VCaP (cell line): Measurements from ENCODE around the gene TTC19.

Experiments
- H3K27ac ChIP-seq: fragments of 450-650 bp; 2 replicates; pipeline ENCODE4 v1.5.1; 2017
- TF ChIP-seq, protein P1 (sequence below): fragments of 450-650 bp; conservative IDR thresholded peaks from 2 replicates; pipeline ENCODE4 v1.5.1; 2017; ENCODE audit warnings: mild to moderate bottlenecking, moderate library complexity

The TTC19 gene

DNA sequence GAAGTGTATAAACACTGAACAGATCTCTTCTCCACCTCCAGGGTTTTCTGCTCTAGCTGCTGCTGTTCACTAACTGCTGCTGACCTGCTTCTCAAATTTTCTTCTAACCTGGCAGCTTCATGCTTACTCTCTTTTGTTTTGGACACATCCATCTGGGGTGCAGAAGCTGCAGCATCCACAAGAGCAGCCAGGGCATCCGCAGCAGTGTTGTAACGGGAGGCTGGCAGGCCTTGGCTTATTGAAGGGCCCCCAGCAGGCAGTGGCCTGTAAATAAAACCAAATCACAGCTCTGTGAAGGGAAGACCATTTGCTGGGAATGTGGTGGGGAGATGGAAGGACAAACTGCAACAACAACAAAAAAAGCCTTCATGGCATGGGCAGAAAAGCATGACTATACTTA, 62.0 kb downstream of the TTC19 start:
- TF ChIP-seq, protein P1, sequence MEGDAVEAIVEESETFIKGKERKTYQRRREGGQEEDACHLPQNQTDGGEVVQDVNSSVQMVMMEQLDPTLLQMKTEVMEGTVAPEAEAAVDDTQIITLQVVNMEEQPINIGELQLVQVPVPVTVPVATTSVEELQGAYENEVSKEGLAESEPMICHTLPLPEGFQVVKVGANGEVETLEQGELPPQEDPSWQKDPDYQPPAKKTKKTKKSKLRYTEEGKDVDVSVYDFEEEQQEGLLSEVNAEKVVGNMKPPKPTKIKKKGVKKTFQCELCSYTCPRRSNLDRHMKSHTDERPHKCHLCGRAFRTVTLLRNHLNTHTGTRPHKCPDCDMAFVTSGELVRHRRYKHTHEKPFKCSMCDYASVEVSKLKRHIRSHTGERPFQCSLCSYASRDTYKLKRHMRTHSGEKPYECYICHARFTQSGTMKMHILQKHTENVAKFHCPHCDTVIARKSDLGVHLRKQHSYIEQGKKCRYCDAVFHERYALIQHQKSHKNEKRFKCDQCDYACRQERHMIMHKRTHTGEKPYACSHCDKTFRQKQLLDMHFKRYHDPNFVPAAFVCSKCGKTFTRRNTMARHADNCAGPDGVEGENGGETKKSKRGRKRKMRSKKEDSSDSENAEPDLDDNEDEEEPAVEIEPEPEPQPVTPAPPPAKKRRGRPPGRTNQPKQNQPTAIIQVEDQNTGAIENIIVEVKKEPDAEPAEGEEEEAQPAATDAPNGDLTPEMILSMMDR, result no peak

DNA sequence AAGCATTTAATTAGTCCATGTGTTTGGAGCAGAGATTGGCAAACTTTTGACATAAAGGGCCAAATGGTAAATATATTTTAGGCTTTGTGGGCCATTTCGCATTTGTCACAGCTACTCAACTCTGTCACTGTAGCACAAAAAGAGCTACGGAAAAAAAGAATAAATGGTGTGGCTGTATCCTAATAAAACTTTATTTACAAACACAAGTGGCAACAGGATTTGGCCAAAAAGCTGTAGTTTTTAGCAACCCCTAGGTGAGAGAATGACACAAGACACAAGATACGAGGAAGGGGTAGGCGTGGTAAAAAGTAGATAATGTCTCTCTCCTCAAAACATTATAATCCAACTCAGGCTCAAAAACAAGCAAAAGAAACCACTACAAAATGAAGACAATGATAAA, 66.5 kb downstream of the TTC19 start:
- TF ChIP-seq, protein P1, result no peak
- no peak overlapping the region for H3K27ac ChIP-seq

More for the DNA sequence above, 62.0 kb downstream of the TTC19 start:
- no peak overlapping the region; the same call in 1 of the 2 replicates for H3K27ac ChIP-seq

DNA sequence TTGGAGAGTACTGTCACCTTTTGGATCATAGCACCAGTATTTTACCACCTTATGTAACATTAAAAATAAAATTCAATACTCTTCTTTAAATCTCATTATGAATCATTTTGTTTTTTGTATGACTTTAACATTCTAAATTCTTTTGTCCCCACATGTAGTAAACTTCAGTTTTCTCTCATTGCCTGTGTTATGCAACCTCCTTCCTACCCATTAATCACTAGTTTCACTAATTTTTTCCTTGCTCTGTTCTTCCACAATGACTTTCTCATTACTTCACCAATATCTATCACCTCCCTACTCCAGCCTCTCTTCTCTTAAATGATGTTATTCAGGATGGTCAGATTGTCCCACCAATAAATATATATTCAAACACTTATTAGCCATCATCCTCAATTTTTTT, 68.7 kb downstream of the TTC19 start:
- H3K27ac ChIP-seq, result no peak overlapping the region
- TF ChIP-seq, protein P1, result no peak

DNA sequence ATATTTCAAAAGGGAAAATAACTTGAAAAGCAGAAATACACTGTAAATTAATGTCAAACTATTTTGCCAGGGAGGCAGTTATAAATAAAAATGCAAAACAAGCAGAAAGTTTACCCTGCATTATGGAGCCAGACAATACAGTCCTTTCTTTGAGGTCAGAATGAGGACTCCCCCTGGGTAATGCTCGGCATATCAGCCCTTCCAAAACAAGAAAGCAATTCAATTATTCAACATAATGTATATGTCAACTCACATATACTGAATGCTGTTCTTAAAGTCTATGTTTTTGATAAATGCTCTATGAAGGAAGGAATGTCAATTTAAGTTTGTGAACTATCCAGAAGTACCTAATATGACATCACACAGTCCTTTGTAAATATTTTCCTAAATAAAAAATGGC, 72.4 kb downstream of the TTC19 start:
- TF ChIP-seq, protein P1, result no peak
- H3K27ac ChIP-seq, result no peak overlapping the region

DNA sequence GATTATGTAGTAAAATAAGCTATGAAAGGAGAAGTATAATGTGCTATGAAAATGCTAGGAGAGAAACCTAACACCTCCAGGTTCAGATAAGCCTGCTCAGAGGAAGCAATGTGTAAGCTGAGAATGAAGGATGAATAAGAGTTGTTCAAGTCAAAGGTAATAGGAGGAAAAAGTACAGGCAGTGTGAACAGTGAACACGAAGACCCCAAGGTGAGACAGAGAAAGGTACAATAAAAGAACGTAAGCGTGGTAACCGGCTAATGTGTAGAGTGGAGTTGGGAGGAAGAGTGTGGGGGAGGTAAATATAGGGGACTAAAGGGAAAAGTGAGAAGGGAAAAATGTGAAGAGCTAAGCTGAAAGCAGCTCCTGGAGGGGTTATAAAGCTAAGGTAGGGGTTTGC, 74.2 kb downstream of the TTC19 start:
- no peak overlapping the region for H3K27ac ChIP-seq
- TF ChIP-seq, protein P1, result no peak

DNA sequence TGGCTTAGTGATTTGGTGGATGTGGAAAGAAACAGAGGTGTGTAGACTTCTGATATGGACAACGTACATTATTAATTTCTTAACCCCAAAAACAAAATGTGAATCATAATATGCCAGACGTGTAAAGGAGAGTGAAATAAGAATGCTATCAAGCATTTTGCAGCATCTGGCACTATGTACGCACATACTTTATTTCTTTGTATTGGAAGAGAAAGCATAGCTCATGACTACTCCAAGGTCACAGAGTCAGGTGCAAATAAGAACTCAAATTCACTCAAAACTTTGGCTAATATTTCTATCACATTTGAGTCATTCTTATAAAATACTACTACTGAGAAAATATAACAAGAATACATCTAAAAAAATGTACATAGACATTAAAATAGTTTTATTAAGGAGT, 74.8 kb downstream of the TTC19 start:
- no peak overlapping the region for H3K27ac ChIP-seq
- TF ChIP-seq, protein P1, result no peak

DNA sequence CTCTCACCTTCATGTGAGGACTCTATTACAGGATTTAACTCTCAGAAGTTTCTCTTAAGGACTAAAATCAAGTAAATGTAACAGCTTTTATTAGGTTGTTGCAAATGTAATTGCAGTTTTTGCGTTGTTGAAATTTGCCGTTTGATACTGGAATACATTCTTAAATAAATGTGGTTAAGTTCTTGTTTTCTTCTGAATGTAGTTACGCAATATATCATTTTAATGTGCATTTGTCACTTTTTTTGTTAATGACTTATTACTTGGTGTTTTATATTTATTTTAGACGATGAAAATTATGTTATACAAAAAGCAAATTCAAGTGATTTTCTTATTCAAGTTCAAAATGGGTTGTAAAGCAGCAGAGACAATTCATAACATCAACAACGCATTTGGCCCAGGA, 76.3 kb downstream of the TTC19 start:
- TF ChIP-seq, protein P1, result no peak
- H3K27ac ChIP-seq, result no peak overlapping the region
